Measurements from ENCODE around the gene ING1. TPM values are rescaled to one million over a fixed set of nuclear protein-coding genes. Genes with fewer than 3 reads are reported as not detected.
"Not testable (repeated sequence)": the region's sequence is repeated elsewhere in the genome, so short reads cannot be mapped to it uniquely, and the experiment has no call there.

Gene ING1
- total RNA-seq, 2 experiments from 2014 or later = 19.5 to 21.1 TPM

DNA sequence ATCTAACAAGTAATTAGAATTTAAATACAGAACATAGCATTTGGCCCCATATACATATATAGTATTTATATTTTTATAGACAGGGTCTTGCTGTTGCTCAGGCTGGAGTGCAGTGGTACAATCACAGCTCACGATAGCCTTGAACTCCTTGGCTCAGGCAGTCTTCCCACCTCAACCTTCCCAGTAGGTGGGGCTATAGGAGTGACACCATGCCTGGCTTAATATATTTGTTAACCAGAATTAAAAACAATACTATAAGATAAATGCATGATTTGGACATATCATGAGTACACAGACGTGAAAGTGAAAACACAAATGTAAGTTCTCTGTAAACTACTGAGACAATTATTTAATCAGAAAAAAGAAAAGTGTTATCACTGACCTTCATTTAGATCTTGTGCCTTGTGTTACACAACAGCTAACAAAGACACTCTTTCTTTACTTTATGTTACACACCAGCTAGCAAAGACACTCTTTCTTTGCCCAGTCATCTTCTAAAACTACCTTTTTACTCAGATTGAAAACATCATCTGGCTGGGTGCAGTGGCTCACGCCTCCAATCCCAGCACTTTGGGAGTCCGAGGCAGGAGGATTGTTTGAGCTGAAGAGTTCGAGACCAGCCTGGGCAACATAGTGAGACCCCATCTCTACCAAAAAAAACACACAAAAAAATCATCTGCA, 30.2 kb upstream of the ING1 start:
- H3K9me3 Mint-ChIP-seq = no peaks in the 10 kb centered on the region
- no peaks in the 10 kb centered on the region for H3K27me3 Mint-ChIP-seq
- H3K4me3 Mint-ChIP-seq = no peak overlapping the region
- ATAC-seq (ENCODE audit: low read depth) (peak; percentile 50), DNase-seq (no peak)
- POLR2A ChIA-PET = interaction anchor here (2.3 kb wide), 1 partner anchor 32 kb away, joined by 9 read pairs; no protein-coding TSS in a partner anchor
- H3K27ac Mint-ChIP-seq = no peak overlapping the region
- H3K36me3 Mint-ChIP-seq = peaks cover 25% of the 10 kb centered on the region
- peaks cover 5% of the 10 kb centered on the region for H3K4me1 Mint-ChIP-seq

DNA sequence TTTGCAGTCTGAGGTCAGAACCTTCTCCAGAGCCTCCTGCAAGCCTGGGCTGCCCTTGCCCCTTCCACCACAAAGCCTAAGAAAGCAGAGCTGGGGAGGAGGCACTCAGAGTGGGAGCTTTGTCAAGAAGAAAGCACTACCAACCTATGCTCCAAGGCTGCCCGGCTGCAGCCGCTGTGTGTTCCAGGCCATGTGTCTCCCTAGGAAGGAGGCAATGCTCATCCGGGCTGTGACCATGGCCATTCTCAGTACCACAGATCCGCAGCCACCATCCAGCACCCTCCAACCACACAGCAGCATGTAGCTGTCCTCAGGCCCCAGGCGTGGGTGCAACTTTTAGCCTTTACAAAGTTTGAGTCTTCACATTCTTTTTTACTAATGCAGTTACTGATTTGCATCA, 29.6 kb upstream of the ING1 start:
- no peak overlapping the region for H3K4me3 Mint-ChIP-seq
- POLR2A ChIA-PET = interaction anchor here (2.3 kb wide), 1 partner anchor 31 kb away, joined by 9 read pairs; no protein-coding TSS in a partner anchor
- no peak overlapping the region for H3K27ac Mint-ChIP-seq
- DNase-seq (no peak), ATAC-seq (ENCODE audit: low read depth) (no peak)
- H3K4me1 Mint-ChIP-seq = peaks cover 2% of the 10 kb centered on the region
- H3K9me3 Mint-ChIP-seq = no peaks in the 10 kb centered on the region
- no peaks in the 10 kb centered on the region for H3K27me3 Mint-ChIP-seq
- H3K36me3 Mint-ChIP-seq = peaks cover 19% of the 10 kb centered on the region

DNA sequence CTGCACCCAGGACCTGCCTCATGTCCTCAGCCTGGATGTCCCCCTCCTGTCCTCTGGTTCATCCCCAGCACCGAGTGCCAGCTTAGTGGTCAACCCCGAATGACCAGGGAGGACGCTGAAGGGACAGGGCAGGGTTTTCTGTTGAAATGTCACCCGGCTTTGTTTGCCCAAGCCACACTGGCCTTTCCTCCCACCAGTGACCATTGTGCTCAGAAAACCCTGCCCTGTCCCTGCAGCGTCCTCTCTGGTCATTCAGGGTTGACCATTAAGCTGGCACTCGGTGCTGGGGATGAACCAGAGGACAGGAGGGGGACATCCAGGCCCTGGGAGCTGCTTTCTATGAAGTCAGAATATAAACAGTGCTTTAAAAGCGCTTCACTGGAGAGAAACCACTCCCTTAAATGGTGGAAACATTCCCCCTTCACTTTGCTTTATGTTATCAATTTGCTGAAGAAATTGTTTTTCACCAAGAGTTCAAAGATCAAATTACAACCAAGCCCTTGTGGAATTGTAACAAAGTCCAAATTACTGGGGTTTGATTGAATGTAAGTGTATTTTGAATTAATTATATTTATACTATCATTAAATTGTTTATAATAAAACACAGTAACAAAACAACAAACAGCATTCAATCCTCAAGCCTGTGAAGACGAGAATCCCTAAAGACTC, 29.0 kb upstream of the ING1 start:
- Mint-ChIP-seq H3K27ac (no peak overlapping the region), H3K36me3 (peaks cover 14% of the 10 kb centered on the region), H3K9me3 (no peaks in the 10 kb centered on the region), H3K4me1 (peaks cover 2% of the 10 kb centered on the region), H3K27me3 (no peaks in the 10 kb centered on the region), H3K4me3 (no peak overlapping the region)
- no peak for DNase-seq
- no peak for ATAC-seq (ENCODE audit: low read depth)
- POLR2A ChIA-PET = interaction anchor here (2.3 kb wide), 1 partner anchor 31 kb away, joined by 9 read pairs; no protein-coding TSS in a partner anchor

DNA sequence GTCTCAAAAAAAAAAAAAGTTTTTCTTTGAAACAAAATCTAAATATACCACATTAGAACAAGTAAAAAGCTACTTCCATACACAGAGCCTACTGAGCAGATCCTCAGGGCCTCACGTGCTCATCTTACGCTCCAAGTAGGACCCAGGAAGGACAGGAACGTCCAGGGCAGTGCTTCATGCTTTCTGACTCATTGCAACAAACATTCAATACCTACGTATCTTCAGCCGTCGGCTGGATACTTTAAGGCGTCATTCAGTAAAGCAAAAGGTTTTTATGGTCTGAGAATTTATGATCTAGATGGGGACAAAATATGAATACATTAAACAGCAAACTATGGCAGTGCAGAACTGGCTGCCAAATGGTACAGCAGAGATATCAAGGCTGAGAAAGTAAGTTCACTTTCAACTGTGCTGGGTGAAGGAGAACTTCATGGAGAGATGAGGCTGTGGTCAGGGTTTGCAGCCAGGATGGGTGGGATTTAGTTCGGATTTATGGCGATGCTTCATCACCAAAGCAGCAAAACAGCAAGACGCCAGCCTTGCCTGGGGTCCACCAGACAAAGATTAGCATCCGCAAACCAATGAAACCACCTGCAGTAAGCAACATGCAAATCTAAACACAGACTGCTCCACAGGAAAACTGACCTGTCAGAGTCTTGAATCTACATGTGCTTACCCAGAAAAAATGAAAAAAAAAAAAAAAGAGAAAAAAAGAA, 28.0 kb upstream of the ING1 start:
- Mint-ChIP-seq H3K27ac (peak overlapping the region; percentile 47), H3K4me3 (no peak overlapping the region)
- no peak for DNase-seq

DNA sequence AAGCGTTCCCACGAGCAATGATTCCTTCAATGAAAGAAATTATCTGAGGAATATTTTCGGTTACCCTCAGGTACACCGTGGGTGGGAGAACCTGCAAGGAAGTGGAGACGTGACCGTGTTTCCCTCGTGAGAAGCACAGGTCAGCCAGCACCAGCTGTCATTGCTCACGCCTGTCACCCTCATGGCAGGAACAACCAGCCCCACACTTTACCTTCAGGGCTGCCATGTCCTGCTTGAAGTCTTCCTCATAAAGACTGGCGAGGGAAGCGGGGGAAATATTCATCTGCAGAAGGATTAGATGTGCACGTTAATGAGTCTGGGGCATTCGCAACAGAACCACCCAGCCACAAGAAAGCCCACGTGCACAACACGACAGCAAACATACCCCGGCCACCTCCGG, 25.8 kb upstream of the ING1 start:
- ATAC-seq (ENCODE audit: low read depth) = no peak
- POLR2A ChIA-PET = no interaction called here
- peaks cover 7% of the 10 kb centered on the region for H3K36me3 Mint-ChIP-seq
- H3K27ac Mint-ChIP-seq = no peak overlapping the region
- H3K9me3 Mint-ChIP-seq = no peaks in the 10 kb centered on the region
- peaks cover 2% of the 10 kb centered on the region for H3K4me1 Mint-ChIP-seq
- H3K4me3 Mint-ChIP-seq = no peak overlapping the region
- no peak for DNase-seq
- no peaks in the 10 kb centered on the region for H3K27me3 Mint-ChIP-seq

More for the DNA sequence above, 28.0 kb upstream of the ING1 start:
- Mint-ChIP-seq H3K36me3 (peaks cover 10% of the 10 kb centered on the region), H3K4me1 (peaks cover 2% of the 10 kb centered on the region), H3K27me3 (no peaks in the 10 kb centered on the region), H3K9me3 (no peaks in the 10 kb centered on the region)
- POLR2A ChIA-PET = no interaction called here
- no peak for ATAC-seq (ENCODE audit: low read depth)

DNA sequence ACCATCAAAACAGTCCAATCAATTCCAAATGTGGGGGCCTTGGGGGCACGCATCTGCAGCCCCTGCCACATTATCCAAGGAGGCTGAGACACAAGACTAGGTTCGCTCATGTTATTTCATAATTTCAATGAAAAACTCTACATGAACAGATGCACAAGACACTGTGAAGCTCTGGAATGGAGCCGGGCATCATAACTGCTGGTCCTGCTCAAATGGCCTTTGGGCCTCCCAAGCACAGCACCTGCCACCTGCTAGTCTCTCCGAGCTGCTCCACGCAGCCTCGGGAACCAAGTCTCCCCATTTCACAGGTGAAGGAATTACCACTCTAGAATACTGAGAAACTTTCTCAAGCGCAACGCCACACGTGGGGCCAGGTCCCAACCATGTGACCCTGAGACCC, 24.5 kb upstream of the ING1 start:
- Mint-ChIP-seq H3K9me3 (no peaks in the 10 kb centered on the region), H3K27ac (no peak overlapping the region), H3K4me1 (no peaks in the 10 kb centered on the region), H3K4me3 (no peak overlapping the region), H3K36me3 (peaks cover 7% of the 10 kb centered on the region), H3K27me3 (no peaks in the 10 kb centered on the region)
- DNase-seq (no peak), ATAC-seq (ENCODE audit: low read depth) (no peak)
- POLR2A ChIA-PET = no interaction called here

DNA sequence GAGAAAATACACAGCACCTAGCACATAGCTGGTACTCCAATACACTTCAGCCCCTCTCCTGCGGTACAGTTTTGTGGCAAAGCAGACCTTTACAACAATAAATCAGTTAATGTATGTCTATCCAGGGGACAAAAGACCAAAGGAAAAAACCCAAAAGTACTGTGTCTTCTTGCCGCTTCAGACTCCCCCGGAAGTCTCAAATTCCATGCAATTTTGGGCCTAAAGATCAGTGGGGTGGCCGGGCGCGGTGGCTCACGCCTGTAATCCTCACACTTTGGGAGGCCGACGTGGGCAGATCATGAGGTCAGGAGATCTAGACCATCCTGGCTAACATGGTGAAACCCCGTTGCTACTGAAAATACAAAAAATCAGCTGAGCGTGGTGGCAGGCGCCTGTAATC, 23.8 kb upstream of the ING1 start:
- DNase-seq = no peak
- no peaks in the 10 kb centered on the region for H3K27me3 Mint-ChIP-seq
- peaks cover 7% of the 10 kb centered on the region for H3K36me3 Mint-ChIP-seq
- no peak overlapping the region for H3K4me3 Mint-ChIP-seq
- H3K27ac Mint-ChIP-seq = no peak overlapping the region
- no peaks in the 10 kb centered on the region for H3K9me3 Mint-ChIP-seq
- POLR2A ChIA-PET = no interaction called here
- H3K4me1 Mint-ChIP-seq = no peaks in the 10 kb centered on the region
- ATAC-seq (ENCODE audit: low read depth) = no peak

DNA sequence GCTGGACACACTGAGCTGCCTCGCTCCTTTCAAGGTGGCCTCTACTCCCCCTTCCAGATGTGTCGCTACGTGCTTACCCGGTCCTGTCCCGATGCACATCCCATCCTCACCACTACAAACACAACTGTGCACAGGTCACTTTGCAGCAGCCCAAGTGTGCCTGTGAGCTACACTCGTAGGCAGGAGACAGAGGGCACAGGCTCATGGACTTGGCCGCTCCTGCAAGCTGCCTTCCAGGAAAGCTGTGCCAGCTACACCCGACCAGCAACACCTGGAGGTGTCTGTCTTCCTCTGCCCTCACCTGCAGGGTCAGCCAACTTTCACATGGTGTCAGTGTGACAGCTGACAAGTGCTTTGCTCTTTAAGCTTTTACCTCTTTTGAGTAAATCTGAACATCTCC, 23.0 kb upstream of the ING1 start:
- no peaks in the 10 kb centered on the region for H3K9me3 Mint-ChIP-seq
- H3K27me3 Mint-ChIP-seq = no peaks in the 10 kb centered on the region
- H3K36me3 Mint-ChIP-seq = peaks cover 4% of the 10 kb centered on the region
- ATAC-seq (ENCODE audit: low read depth) (no peak), DNase-seq (no peak)
- H3K4me1 Mint-ChIP-seq = no peaks in the 10 kb centered on the region
- POLR2A ChIA-PET = no interaction called here
- no peak overlapping the region for H3K4me3 Mint-ChIP-seq
- no peak overlapping the region for H3K27ac Mint-ChIP-seq

DNA sequence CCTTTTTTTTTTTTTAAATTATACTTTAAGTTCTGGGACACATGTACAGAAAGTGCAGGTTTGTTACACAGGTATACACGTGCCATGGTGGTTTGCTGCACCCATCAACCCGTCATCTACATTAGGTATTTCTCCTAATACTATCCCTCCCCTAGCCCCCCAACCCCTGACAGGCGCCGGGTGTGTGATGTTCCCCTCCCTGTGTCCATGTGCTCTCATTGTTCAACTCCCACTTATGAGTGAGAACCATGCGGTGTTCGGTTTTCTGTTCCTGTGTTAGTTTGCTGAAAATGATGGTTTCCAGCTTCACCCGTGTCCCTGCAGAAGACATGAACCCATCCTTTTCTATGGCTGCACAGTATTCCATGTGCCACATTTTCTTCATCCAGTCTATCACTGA, 17.7 kb upstream of the ING1 start:
- H3K9me3 Mint-ChIP-seq; DNase-seq; H3K27ac Mint-ChIP-seq; POLR2A ChIA-PET; H3K27me3 Mint-ChIP-seq; H3K4me3 Mint-ChIP-seq; ATAC-seq (ENCODE audit: low read depth): not testable (repeated sequence)
- peaks cover 15% of the 10 kb centered on the region for H3K4me1 Mint-ChIP-seq
- peaks cover 15% of the 10 kb centered on the region for H3K36me3 Mint-ChIP-seq

DNA sequence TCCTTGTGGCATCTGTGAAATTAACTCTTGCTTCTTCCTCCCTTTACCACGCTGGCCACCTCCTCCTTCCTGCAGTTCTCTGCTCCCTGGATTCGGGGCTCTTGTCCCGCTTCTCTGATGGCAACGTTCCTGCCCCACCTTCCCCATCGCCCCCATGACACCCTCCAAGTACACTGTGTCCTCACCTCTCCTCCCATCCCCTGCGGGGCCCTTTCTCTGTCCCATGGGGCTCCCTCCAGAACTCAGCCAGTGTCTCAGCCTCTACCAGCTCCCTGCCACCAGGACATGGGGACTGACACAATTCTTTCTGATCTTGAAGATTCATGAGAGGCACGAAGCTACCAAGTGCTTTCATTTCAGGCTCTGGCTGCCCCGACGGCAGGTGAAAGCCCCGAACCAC, 16.7 kb upstream of the ING1 start:
- DNase-seq (no peak), ATAC-seq (ENCODE audit: low read depth) (no peak)
- Mint-ChIP-seq H3K36me3 (peaks cover 19% of the 10 kb centered on the region), H3K4me1 (peaks cover 15% of the 10 kb centered on the region), H3K27me3 (no peaks in the 10 kb centered on the region), H3K27ac (peak overlapping the region; percentile 62), H3K9me3 (no peaks in the 10 kb centered on the region), H3K4me3 (no peak overlapping the region)
- POLR2A ChIA-PET = interaction anchor here (0.7 kb wide), 1 partner anchor 16 kb away, joined by 3 read pairs; no protein-coding TSS in a partner anchor

DNA sequence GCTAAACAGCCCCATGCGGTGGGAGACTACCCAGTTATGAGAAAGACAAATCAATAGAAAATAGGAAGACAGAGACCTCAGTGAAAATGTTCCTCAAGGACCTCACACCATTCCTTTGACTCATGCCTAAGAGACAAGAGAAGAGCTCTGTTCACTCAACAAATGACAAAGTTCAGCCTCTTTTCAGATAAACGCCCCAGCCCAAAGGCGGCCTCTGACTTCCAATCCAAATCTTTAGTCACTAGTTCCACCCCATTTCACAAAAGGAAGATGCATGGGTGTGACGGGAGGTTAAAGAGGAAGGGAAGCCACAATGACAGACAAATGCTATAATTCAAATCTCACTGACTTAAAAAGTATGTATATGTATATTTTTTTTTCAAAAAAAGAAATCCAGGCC, 15.7 kb upstream of the ING1 start:
- H3K27ac Mint-ChIP-seq = no peak overlapping the region
- H3K9me3 Mint-ChIP-seq = no peaks in the 10 kb centered on the region
- POLR2A ChIA-PET = no interaction called here
- peaks cover 22% of the 10 kb centered on the region for H3K36me3 Mint-ChIP-seq
- no peak overlapping the region for H3K4me3 Mint-ChIP-seq
- ATAC-seq (ENCODE audit: low read depth) (no peak), DNase-seq (no peak)
- peaks cover 20% of the 10 kb centered on the region for H3K4me1 Mint-ChIP-seq
- no peaks in the 10 kb centered on the region for H3K27me3 Mint-ChIP-seq

DNA sequence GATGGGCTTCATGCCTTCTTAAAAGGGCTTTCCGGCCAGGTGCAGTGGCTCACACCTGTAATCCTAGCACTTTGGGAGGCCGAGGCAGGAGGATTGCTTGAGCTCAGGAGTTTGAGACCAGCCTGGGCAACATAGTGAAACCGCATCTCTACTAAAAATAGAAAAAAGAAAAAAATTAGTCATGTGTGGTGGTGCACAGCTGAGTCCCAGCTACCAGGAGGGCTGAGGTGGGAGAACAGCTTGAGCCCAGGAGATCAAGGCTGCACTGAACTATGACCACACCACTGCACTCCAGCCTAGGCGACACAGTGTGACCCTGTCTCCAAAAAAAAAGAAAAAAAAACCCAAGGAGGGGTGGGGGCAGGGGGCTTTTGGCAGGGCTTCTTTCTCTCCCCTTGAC, 14.8 kb upstream of the ING1 start:
- POLR2A ChIA-PET = no interaction called here
- Mint-ChIP-seq H3K27me3 (no peaks in the 10 kb centered on the region), H3K36me3 (peaks cover 25% of the 10 kb centered on the region), H3K4me3 (no peak overlapping the region), H3K9me3 (no peaks in the 10 kb centered on the region), H3K4me1 (peaks cover 25% of the 10 kb centered on the region), H3K27ac (no peak overlapping the region)
- ATAC-seq (ENCODE audit: low read depth) (no peak), DNase-seq (no peak)

DNA sequence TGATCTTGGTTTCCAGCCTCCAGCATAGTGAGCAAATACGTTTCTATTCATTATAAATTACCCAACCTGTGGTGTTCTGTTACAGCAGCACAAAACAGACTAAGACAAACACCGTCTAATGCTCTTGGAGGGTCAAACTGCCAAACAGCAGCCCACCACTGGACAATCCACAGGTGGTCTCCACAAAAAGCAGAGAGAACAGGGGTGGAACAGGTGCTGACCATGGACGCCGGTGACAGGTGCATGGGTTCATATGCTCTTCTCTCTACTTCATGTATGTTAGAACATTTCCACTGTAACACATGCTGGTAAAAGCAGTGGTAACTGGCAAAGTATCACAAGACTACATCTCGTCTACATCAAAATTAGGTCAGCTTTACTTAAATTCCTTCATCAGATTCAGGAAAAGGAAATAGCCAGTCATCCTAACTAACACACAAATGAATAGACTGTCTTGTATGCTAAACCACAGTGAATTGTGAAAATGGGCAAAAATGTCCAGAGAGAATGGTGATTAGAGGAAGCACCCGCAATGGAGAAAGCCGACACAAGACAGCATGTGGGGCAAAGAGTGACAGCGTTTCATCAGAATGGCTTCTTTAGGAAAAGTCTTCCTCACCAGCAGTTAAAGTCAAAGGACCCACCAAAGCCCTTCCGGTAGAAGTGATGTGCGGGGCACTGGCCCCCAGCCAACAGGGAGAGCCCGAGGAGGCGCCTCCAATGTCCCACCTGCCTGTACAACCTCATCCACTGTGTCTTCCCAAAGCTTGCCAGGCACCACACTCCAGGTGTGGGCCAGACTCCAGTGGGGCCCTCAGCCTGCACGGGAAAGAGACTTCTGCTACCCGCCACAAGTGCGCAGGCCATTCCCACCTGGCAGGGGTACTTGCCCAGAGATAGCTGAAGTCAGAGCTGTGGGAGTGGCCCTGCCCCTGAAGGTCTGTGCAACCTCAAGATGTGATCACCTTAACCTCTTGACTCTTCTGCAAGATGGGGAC, 14.1 kb upstream of the ING1 start:
- DNase-seq (no peak), ATAC-seq (ENCODE audit: low read depth) (no peak)
- Mint-ChIP-seq H3K9me3 (no peaks in the 10 kb centered on the region), H3K36me3 (peaks cover 27% of the 10 kb centered on the region), H3K27ac (no peak overlapping the region), H3K4me3 (no peak overlapping the region), H3K27me3 (no peaks in the 10 kb centered on the region), H3K4me1 (peaks cover 27% of the 10 kb centered on the region)
- POLR2A ChIA-PET = no interaction called here

All from activated naive CD8-positive, alpha-beta T cell treated with anti-CD3 and anti-CD28 coated beads, Interleukin-2, amount 10 ng/mL, durations not matched to agents 7 days and 5 days (primary cell).